ENCODE data around the gene C15orf61. TPM values are rescaled to one million over a fixed set of nuclear protein-coding genes. Genes with fewer than 3 reads are reported as not detected.

C15orf61 gene
- polyA plus RNA-seq, 1 experiment: 2.3 TPM

- H3K27me3 ChIP-seq (ENCODE audit: control insufficient read depth, insufficient read depth, low read length): no peaks in the 10 kb centered on the region
- CTCF ChIA-PET: no interaction called here
- TF ChIP-seq CTCF (IDR thresholded peaks at IDR 0.05; ENCODE audit: insufficient read depth, low read depth, low read length): no peak
- peak; percentile 37 for DNase-seq (ENCODE audit: low read depth)
- no peak overlapping the region for H3K4me3 ChIP-seq (ENCODE audit: low read depth, low read length)
- POLR2A ChIA-PET: no interaction called here
- no peaks in the 10 kb centered on the region for H3K36me3 ChIP-seq (ENCODE audit: control insufficient read depth, insufficient read depth, low read length)
Observed at GRCh38 chr15:67480741-67481140, 40.2 kb upstream of the C15orf61 start.

GRCh38 chr15:67481680-67482079, 39.3 kb upstream of the C15orf61 start:
- POLR2A ChIA-PET: no interaction called here
- DNase-seq (ENCODE audit: low read depth): no peak
- H3K36me3 ChIP-seq (ENCODE audit: control insufficient read depth, insufficient read depth, low read length): no peaks in the 10 kb centered on the region
- H3K4me3 ChIP-seq (ENCODE audit: low read depth, low read length): no peak overlapping the region
- CTCF ChIA-PET: no interaction called here
- no peak for TF ChIP-seq CTCF (IDR thresholded peaks at IDR 0.05; ENCODE audit: insufficient read depth, low read depth, low read length)
- no peaks in the 10 kb centered on the region for H3K27me3 ChIP-seq (ENCODE audit: control insufficient read depth, insufficient read depth, low read length)

GRCh38 chr15:67495585-67495984, 25.3 kb upstream of the C15orf61 start:
- Histone ChIP-seq H3K27me3 (ENCODE audit: control insufficient read depth, insufficient read depth, low read length) (no peaks in the 10 kb centered on the region; the same call in 1 of the 2 replicates), H3K4me3 (ENCODE audit: low read depth, low read length) (no peak overlapping the region), H3K36me3 (ENCODE audit: control insufficient read depth, insufficient read depth, low read length) (no peaks in the 10 kb centered on the region)
- DNase-seq (ENCODE audit: low read depth): no peak
- POLR2A ChIA-PET: interaction anchor here (0.6 kb wide), 1 partner anchor 11 kb away, joined by 9 read pairs; no protein-coding TSS in a partner anchor
- CTCF ChIA-PET: interaction anchor here (1.1 kb wide), 1 partner anchor 39 kb away, joined by 4 read pairs; no protein-coding TSS in a partner anchor
- no peak for TF ChIP-seq CTCF (IDR thresholded peaks at IDR 0.05; ENCODE audit: insufficient read depth, low read depth, low read length)

- no peak for DNase-seq (ENCODE audit: low read depth)
- TF ChIP-seq CTCF (IDR thresholded peaks at IDR 0.05; ENCODE audit: insufficient read depth, low read depth, low read length): peak; percentile 49
- no peaks in the 10 kb centered on the region for H3K36me3 ChIP-seq (ENCODE audit: control insufficient read depth, insufficient read depth, low read length)
- no peak overlapping the region for H3K4me3 ChIP-seq (ENCODE audit: low read depth, low read length)
- ChIA-PET CTCF (interaction anchor here (0.8 to 3.6 kb wide), 6 partner anchors 13 to 335 kb away, joined by 3 to 15 read pairs (median 4); no protein-coding TSS in a partner anchor), POLR2A (interaction anchor here (0.7 kb wide), 1 partner anchor 459 kb away, joined by 4 read pairs; no protein-coding TSS in a partner anchor)
- no peaks in the 10 kb centered on the region for H3K27me3 ChIP-seq (ENCODE audit: control insufficient read depth, insufficient read depth, low read length)
Observed at GRCh38 chr15:67501177-67501835, 19.6 kb upstream of the C15orf61 start.

- DNase-seq (ENCODE audit: low read depth): no peak
- ChIA-PET CTCF (interaction anchor here (0.8 to 3.6 kb wide), 5 partner anchors 11 to 334 kb away, joined by 3 to 15 read pairs (median 4); partner anchors contain the start of gene MAP2K5), POLR2A (interaction anchor here (0.7 kb wide), 1 partner anchor 460 kb away, joined by 4 read pairs; no protein-coding TSS in a partner anchor)
- no peak for TF ChIP-seq CTCF (IDR thresholded peaks at IDR 0.05; ENCODE audit: insufficient read depth, low read depth, low read length)
- Histone ChIP-seq H3K27me3 (ENCODE audit: control insufficient read depth, insufficient read depth, low read length) (no peaks in the 10 kb centered on the region), H3K36me3 (ENCODE audit: control insufficient read depth, insufficient read depth, low read length) (no peaks in the 10 kb centered on the region), H3K4me3 (ENCODE audit: low read depth, low read length) (no peak overlapping the region)
Observed at GRCh38 chr15:67501836-67502461, 19.0 kb upstream of the C15orf61 start.
